Smooth muscle cell (in vitro differentiated cells): ENCODE results near the gene VANGL2. TPM values are rescaled to one million over a fixed set of nuclear protein-coding genes. Genes with fewer than 3 reads are reported as not detected.

Experiments used
- DNase-seq: peaks from one replicate; lab custom pipeline; 2025; ENCODE audit not compliant: unreplicated experiment; lab: John Stamatoyannopoulos, UW
- H2AFZ ChIP-seq: fragments of 200-600 bp; sonication (generic); 2 replicates; pipeline ENCODE4 v1.6.0; 2016; ENCODE audit warnings: antibody characterized with exemption, low read depth, mild to moderate bottlenecking
- H3F3A ChIP-seq: fragments of 200-600 bp; sonication (generic); 2 replicates; pipeline ENCODE4 v1.6.0; 2017; ENCODE audit warnings: antibody characterized with exemption, low read depth
- H3K27ac ChIP-seq: fragments of 200-600 bp; sonication (generic); 2 replicates; pipeline ENCODE4 v1.5.1; 2016; ENCODE audit warnings: low read depth, mild to moderate bottlenecking
- H3K27me3 ChIP-seq: fragments of 200-600 bp; sonication (generic); 2 replicates; pipeline ENCODE4 v1.6.1; 2016; ENCODE audit warnings: low read depth, mild to moderate bottlenecking
- H3K36me3 ChIP-seq: fragments of 200-600 bp; sonication (generic); 2 replicates; pipeline ENCODE4 v1.5.1; 2016; ENCODE audit warnings: low read depth
- H3K4me1 ChIP-seq: fragments of 200-600 bp; sonication (generic); 2 replicates; pipeline ENCODE4 v1.5.1; 2016; ENCODE audit warnings: low read depth
- H3K4me2 ChIP-seq: fragments of 200-600 bp; sonication (generic); 2 replicates; pipeline ENCODE4 v1.6.0; 2016; ENCODE audit warnings: mild to moderate bottlenecking
- H3K4me3 ChIP-seq: fragments of 200-600 bp; sonication (generic); 2 replicates; pipeline ENCODE4 v1.5.1; 2016; ENCODE audit warnings: mild to moderate bottlenecking
- H3K79me2 ChIP-seq: fragments of 200-600 bp; sonication (generic); 2 replicates; pipeline ENCODE4 v1.6.0; 2016; ENCODE audit warnings: low read depth, mild to moderate bottlenecking
- H3K9ac ChIP-seq: fragments of 200-600 bp; sonication (generic); 2 replicates; pipeline ENCODE4 v1.6.0; 2016; ENCODE audit warnings: low read depth
- H3K9me3 ChIP-seq: fragments of 200-600 bp; sonication (generic); replicated peaks from 2 replicates; pipeline ENCODE4 v1.5.1; 2016; ENCODE audit warnings: low read depth
- H4K20me1 ChIP-seq: fragments of 200-600 bp; sonication (generic); 2 replicates; pipeline ENCODE4 v1.6.0; 2016; ENCODE audit warnings: low read depth
- WGBS: methylation state at CpG from one replicate; pipeline ENCODE4 v1.1.7; 2016; ENCODE audit warnings: low lambda C conversion rate; 5-methylcytosine and 5-hydroxymethylcytosine counted together
- polyA plus RNA-seq: library from polyadenylated mRNA; unstranded; fragments of >200 nt; fragmentation: Nextera tagmentation; extraction: Ambion mirVana; gene quantifications from 2 replicates; pipeline ENCODE4 v1.2.1, GENCODE V29; 2016
- total RNA-seq: library from RNA; depleted of rRNA; stranded (reverse); fragments of >200 nt; gene quantifications from 2 replicates; pipeline ENCODE4 v1.2.3, GENCODE V29; 2014
- TF ChIP-seq, protein P1 (sequence below): fragments of 200-600 bp; sonication (generic); IDR thresholded peaks from 2 replicates; pipeline ENCODE4 v1.5.1; 2017; ENCODE audit warnings: borderline replicate concordance, mild to moderate bottlenecking, antibody characterized with exemption; ENCODE audit not compliant: insufficient read depth, poor library complexity, severe bottlenecking

Gene VANGL2
- total and polyA plus RNA-seq, 2 experiments from 2014 or later = 7.1 to 12.2 TPM

GRCh38 chr1:160451119-160451858 is 50.9 kb downstream of the VANGL2 start:
- H2AFZ ChIP-seq = no peak overlapping the region

GRCh38 chr1:160451859-160452232 is 51.5 kb downstream of the VANGL2 start:
- H3K27me3 ChIP-seq = no peaks in the 10 kb centered on the region
- TF ChIP-seq, protein P1, sequence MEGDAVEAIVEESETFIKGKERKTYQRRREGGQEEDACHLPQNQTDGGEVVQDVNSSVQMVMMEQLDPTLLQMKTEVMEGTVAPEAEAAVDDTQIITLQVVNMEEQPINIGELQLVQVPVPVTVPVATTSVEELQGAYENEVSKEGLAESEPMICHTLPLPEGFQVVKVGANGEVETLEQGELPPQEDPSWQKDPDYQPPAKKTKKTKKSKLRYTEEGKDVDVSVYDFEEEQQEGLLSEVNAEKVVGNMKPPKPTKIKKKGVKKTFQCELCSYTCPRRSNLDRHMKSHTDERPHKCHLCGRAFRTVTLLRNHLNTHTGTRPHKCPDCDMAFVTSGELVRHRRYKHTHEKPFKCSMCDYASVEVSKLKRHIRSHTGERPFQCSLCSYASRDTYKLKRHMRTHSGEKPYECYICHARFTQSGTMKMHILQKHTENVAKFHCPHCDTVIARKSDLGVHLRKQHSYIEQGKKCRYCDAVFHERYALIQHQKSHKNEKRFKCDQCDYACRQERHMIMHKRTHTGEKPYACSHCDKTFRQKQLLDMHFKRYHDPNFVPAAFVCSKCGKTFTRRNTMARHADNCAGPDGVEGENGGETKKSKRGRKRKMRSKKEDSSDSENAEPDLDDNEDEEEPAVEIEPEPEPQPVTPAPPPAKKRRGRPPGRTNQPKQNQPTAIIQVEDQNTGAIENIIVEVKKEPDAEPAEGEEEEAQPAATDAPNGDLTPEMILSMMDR = no peak

More at GRCh38 chr1:160451119-160451858, 50.9 kb downstream of the VANGL2 start:
- no peaks in the 10 kb centered on the region for H3K4me1 ChIP-seq
- DNase-seq = no peak
- TF ChIP-seq, protein P1 = no peak
- no peaks in the 10 kb centered on the region for H3K79me2 ChIP-seq
- no peaks in the 10 kb centered on the region for H3F3A ChIP-seq
- 93% methylated on average over 7 of the region's 7 CpGs for WGBS
- no peaks in the 10 kb centered on the region for H3K27me3 ChIP-seq
- no peak overlapping the region for H3K9ac ChIP-seq
- no peak overlapping the region for H3K27ac ChIP-seq
- H3K4me3 ChIP-seq = no peak overlapping the region
- no peaks in the 10 kb centered on the region for H4K20me1 ChIP-seq
- no peak overlapping the region for H3K4me2 ChIP-seq
- no peaks in the 10 kb centered on the region for H3K9me3 ChIP-seq
- no peaks in the 10 kb centered on the region for H3K36me3 ChIP-seq

GRCh38 chr1:160453443-160453842 is 53.1 kb downstream of the VANGL2 start:
- WGBS = 89% methylated on average over 7 of the region's 7 CpGs

More at GRCh38 chr1:160451859-160452232, 51.5 kb downstream of the VANGL2 start:
- H3K79me2 ChIP-seq = no peaks in the 10 kb centered on the region
- H3K9me3 ChIP-seq = no peaks in the 10 kb centered on the region
- H4K20me1 ChIP-seq = no peaks in the 10 kb centered on the region
- no peaks in the 10 kb centered on the region for H3K36me3 ChIP-seq
- no peak overlapping the region for H2AFZ ChIP-seq
- no peaks in the 10 kb centered on the region for H3F3A ChIP-seq
- WGBS = 92% methylated on average over 1 of the region's 1 CpG
- no peak overlapping the region for H3K4me3 ChIP-seq
- no peak overlapping the region for H3K4me2 ChIP-seq
- DNase-seq = no peak
- H3K9ac ChIP-seq = no peak overlapping the region
- no peaks in the 10 kb centered on the region for H3K4me1 ChIP-seq
- no peak overlapping the region for H3K27ac ChIP-seq

More at GRCh38 chr1:160453443-160453842, 53.1 kb downstream of the VANGL2 start:
- Histone ChIP-seq H4K20me1 (no peaks in the 10 kb centered on the region), H2AFZ (no peak overlapping the region), H3F3A (no peaks in the 10 kb centered on the region), H3K4me3 (no peak overlapping the region), H3K79me2 (no peaks in the 10 kb centered on the region), H3K9ac (no peak overlapping the region), H3K9me3 (no peaks in the 10 kb centered on the region), H3K27ac (no peak overlapping the region), H3K4me2 (no peak overlapping the region), H3K4me1 (no peaks in the 10 kb centered on the region), H3K36me3 (no peaks in the 10 kb centered on the region), H3K27me3 (no peaks in the 10 kb centered on the region)
- TF ChIP-seq, protein P1 = no peak
- no peak for DNase-seq
